GM19324 (cell line): ENCODE measurements around the gene SHISAL2A.

Experiments used
- ATAC-seq: cut with Tn5 transposase; IDR thresholded peaks from one replicate; pipeline ENCODE4 v1.9.1; 2021; ENCODE audit warnings: mild to moderate bottlenecking, moderate library complexity; ENCODE audit not compliant: unreplicated experiment, low FRiP score

The SHISAL2A gene

DNA sequence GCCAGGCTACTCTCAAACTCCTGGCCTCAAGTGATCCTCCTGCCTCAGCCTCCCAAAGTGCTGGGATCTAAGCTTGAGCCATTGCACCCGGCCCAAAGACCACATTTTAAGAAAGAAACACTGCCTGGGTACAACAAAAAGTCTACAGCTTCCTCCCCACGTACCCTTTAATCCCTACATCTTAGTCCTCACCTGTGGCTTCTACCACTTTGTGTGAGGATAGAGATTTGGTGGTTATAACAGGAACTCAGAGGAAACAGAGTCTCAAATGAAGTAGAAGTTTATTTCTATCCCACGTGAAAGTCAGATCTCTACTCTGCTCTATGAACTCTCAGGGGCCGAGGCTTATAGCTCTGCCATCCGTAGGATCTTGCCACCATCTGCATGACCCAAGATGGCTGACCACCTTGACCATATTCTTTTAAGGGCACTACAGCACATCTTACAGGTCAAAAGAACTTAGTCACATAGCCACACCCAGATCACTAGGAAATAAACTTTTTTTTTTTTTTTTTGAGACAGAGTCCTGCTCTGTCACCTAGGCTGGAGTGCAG, 17.4 kb upstream of the SHISAL2A start:
- no peak for ATAC-seq

DNA sequence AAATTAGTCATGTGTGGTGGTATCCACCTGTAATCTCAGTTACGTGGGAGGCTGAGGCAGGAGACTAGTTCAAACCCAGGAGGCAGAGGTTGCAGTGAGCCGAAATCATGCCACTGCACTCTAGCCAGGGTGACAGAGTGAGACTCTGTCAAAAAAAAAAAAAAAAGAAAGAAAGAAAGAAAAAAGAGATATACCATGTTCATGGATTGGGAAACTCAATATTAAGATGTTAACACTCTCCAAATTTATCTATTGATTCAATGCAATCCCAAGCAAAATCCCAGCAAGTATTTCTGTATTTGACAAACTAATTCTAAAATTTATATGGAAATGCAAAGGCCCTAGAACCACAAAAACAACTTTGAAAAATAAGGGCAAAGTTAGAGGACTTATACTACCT, 11.0 kb upstream of the SHISAL2A start:
- ATAC-seq = no peak

DNA sequence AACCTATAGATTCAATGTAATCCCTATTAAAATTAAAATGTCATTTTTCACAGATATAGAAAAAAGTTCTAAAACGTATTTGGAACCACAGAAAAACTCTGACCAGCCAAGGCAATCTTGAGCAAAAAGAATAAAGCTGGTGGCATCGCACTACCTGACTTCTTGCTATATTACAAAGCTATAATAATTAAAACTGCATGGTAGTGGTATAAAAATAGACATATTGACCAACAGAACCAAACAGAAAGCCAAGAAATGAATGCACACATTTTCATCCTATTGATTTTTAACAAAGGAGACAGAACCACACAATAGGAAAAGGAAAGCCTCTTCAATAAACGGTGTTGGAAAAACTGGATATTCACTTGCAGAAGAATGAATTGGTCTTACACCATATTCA, 9.2 kb upstream of the SHISAL2A start:
- ATAC-seq = no peak

DNA sequence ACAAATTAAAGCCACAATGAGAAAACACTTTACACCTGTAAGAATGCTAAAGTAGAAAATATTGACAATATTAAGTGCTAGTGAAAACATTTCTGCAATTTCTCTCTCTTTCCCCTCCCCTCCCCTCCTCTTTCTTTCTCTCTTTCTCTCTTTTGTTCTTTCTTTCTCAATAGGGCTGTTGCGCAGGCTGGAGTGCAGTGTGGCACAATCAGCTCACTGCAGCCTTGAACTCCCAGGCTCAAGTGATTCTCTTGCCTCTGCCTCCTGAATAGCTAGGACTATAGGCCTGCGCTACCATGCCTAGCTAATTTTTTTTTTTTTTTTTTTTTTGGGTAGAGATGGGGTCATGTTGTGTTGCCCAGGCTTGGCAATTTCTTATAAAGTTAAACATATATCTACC, 5.9 kb upstream of the SHISAL2A start:
- ATAC-seq = no peak

DNA sequence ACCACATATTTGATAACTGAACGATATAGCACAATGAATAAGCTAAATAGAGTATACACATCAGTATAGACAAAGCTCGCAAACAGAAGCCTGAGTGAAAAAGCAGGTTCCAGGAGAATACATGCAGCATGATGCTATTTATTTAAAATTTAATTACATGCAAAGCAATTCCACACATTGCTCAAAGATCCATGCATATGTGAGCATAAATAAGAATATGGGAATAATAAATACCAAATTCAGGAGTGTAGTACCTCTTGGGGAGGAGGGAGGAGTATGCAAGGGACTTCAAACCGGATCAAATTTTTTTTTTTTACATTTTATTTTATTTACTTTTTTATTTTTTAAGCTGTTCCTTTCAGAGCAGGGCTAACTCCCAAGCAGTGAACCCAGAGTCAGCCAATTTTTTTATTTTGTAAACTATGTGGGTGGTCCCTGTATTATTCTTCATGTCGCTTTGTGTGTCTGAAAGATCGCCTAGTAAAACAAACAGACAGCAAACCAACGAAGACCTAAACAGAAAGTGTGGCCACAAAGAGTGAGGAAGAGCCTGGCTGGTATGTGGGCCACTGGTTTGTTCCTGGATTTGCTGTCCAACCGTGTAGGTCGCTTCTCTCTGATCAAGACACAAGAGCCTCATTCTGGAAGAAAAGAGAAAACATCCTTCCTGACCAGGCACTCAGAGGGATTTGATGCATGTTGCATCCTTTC, 4.2 kb upstream of the SHISAL2A start:
- ATAC-seq = no peak

DNA sequence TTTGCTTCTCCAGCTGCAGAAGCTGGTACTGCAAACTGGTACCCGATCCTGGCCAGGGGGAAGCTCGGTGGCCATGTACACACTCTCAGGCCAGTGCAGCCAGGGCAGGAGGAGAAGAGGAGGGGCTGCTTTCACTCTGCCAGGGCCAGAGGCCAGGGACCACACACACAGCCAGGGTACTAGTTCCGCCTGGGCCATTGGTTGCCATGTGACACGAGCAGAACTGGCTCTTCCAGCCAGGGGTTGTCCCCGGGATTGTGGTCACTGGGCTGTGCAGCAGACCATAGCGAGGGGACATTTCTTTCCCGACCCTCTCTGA, 3.7 kb upstream of the SHISAL2A start:
- no peak for ATAC-seq

DNA sequence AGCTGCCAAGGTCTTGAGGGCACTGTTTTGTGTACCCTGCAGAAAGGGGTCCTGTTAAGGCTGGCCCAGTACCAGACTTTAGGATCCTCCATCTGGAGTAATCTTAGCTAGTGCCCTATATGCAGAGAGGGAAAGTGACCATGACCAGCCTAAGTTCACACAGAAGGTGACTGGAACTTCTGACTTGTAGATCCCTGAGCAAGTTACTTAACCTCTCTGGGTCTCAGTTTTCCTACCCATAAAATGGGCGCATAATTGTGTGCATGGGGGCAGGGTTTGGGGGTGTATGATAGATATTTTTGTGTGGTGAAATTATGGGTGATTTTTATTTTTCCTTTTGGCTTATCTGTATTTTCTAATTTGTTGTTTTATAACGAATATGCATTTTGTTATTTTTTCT, 3.3 kb upstream of the SHISAL2A start:
- ATAC-seq = no peak

DNA sequence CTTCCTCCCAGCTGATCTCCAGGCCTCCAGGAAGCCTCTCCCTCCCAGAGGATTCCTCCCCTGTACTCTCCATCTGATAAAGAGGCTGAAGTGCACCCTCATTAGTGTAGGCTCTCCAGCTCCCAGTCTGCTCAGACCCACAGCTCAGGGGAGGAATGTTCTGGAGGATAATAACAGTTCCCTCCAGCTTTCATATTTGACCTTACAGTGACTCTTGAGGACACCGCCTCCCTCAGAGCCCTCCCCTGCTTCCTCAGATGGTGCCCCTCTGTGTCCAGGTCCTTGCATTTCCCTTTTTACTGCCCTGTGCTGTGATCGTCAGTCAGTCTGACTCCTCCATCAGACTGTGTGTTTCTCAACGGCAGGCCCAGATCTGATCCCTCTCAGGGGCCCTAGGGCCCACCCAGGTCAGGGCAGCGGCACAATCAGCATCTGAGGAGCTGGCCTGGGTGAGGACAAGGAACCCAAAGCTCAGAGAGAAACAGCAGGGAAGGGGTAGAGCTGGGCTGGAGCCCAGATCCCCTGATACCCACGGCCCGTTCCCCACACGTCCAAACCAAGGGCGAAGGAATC, 1.1 kb upstream of the SHISAL2A start:
- ATAC-seq = no peak

DNA sequence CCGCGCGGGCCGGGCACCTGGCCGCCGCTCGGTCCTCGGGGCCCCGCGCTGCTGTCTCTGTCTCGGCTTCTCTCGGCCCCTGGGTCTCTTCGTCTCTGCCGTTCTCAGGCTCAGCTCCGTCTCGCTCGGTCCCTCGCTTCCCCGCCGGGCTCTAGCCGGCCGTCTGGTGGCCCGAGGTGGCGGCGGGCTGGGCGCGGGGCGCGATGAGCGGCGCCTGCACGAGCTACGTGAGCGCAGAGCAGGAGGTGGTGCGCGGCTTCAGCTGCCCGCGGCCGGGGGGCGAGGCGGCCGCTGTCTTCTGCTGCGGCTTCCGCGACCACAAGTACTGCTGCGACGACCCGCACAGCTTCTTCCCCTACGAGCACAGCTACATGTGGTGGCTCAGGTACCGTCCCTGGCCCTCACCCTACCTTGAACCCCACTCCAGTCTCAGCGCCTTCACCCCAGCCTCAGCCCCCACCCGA, 355 bp downstream of the SHISAL2A start:
- no peak for ATAC-seq

DNA sequence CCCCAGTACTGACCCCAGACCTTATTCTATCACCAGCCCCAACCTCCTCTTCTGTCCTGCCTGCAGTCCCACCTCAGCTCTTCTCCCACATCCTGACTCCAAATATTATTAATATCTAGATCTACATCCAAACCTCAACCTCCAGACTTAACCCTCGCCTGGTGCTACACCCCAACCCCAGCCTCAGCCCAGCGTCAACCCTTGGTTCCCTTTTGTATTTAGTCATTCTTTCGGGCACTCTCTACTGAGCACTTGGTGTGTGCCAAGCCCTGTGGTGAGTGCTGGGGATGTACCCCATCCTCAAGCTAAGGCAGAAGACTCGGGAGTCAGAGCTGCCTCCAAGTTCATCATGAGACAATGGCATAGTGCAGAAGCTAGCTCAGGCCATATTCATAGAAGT, 1.1 kb downstream of the SHISAL2A start:
- ATAC-seq = no peak

DNA sequence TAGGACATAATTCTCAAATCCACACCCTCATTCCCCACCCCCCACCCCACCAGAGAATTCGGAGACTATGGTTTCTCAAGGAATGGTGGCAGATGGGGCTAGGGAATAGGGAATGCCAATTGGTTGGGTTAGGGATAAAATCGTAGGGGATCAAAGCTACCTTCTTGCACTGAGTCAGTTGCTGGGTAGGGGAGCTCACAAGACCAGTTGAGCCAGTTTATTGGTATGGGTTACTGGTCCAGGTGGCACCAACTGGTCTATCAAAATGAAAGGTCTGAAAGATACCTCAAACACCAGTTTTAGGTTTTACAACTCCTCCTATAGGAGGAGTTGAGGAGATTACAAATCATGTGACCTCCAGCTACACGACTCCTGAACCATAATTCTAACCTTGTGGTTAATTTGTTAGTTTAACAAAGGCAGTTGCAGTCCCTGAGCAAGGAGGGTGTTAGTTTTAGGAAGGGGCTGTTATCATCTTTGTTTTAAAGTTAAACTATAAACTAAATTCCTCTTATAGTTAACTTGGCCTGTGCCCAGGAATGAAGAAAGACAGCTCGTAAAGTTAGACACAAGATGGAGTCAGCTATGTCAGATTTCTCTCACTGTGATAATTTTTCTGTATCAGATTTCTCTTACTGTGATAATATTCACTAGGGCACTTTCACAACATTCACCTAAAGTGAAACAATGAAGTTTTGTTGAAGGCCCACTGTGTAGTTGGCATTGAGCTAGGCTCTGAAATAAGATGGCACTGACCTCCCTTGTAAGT, 2.5 kb downstream of the SHISAL2A start:
- ATAC-seq = no peak

DNA sequence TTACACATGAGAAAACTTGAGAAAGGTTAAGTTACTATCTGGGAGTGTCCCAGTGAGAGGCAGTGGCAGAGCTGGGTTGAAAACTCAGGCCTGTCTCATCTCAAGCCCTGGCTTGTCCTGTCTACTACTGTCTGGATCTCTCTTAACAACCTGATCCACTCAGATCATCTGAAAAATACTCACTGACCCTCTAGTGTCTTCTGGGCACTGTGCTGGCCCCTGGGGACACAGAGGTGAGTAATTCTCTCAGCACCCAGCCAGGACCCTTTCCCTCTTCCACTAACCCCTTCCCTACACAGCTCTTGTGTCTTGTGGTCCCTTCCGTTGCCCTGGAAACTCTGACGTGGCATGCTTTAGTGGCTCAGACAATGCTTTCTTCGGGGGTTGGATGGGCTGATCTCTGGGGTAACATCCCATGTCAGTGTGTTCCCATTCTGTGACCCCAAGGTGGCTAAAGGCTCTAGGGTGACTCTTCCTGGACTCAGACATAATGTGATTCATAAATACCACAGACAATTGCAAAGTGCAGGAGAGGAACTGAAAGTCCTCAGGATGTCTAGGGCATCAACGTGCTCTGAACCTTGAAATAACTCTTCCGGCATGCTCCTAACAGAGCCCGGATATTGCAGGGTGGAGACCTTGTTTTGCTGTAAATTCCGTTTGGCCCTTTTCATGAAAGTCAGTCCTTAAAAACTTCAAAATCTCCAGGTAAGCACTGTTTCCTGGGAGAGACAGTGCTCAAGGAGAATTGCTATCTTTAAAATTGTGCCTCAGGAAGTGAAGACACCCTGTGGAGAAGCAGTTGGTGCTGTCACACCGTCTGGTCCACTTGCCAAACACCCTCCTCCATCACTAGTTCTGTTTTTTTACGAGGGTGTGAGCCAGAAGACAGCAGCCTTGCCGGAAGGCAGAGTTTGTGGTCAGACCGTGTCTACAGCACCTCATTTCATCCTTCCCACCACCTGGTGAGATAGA, 4.0 kb downstream of the SHISAL2A start:
- peak; percentile 74 for ATAC-seq

DNA sequence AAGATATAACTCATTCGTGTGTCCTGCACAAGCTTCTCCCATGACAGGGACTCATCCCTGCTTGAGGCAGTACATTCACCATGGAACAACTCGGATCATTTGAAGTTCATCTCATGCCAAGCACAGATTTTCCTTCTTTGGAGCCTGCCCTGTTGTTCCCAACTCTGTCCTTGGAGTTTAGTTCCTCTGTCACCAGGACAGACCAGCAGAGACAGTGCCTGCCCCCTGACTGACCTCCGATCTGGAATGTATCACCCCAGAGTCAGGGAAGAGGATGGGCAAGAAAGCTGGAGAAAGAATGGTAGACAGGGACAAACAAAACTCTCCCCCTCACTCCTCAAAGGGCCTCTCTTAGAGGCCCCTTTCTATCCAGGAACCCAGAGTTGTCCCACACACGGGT, 5.0 kb downstream of the SHISAL2A start:
- ATAC-seq = no peak

DNA sequence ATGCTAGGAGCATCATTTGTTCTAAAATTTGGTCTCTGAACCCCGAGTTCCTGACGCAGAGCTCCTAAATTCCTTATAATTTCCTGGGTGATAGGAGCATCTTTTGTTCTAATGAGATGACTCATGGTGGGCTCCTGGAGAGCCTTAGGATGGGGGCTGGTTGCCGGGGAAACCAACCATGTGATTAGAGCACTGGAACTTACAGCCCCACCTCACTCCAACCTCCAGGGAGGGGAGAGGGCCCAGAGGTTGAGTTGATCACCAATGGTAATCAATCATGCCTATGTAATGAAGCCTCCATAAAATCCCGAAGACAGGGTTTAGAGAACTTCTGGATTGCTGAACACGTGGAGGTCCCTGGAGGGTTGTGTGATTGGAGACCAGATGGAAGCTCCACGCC, 7.7 kb downstream of the SHISAL2A start:
- no peak for ATAC-seq

DNA sequence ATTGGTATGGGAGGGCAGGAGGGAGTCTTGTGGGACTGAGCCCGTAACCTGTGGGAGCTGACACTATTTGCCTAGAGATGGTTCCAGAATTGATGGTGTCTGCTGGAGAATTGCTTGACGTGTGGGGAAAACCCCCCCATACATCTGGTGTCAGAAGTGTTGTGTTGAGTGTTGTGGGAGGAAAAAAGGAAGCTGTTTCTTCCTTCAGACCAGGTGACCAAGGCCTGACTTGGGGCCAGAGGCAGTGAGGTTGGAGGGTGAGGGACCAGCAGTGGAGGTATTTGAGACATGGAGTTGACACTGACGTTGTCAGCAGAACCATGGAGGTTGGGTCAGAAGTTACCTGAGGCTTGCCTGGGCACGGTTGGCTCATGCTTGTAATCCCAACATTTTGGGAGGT, 8.3 kb downstream of the SHISAL2A start:
- ATAC-seq = no peak

DNA sequence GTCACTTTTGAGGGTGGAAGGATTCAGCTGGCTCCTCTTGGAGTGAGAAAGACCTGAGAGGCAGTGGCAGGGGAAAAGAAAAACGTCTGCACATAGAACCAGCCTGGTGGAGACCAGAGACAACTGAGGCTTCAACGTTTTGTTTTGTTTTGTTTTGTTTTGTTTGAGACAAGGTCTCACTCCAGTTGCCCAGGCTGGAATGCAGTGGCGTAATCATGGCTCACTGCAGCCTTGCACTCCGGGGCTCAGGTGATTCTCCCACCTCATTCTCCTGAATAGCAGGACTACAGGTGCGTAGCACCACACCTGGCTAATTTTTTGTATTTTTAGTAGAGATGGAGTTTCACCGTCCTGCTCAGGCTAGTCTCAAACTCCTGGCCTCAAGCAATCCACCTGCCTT, 12.3 kb downstream of the SHISAL2A start:
- ATAC-seq = no peak

DNA sequence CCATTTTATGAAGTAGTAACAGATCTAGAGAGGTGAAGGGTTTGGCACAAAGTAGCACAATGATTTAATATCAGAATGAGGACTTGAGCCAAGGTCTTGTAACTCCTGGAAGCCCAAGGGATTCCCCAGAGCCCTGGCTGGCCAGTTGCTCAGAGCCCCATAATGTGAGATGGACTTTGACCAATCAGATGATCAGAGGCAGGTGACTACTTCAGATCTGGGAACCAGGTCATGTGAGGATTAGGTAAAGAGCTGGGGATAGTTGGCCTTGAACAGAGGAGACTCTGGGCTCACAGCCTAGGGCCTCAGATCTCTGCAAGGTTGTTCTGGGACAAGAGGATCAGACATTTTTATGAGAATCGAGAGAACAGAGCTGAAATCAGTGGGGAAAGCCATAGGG, 18.9 kb downstream of the SHISAL2A start:
- ATAC-seq = no peak

DNA sequence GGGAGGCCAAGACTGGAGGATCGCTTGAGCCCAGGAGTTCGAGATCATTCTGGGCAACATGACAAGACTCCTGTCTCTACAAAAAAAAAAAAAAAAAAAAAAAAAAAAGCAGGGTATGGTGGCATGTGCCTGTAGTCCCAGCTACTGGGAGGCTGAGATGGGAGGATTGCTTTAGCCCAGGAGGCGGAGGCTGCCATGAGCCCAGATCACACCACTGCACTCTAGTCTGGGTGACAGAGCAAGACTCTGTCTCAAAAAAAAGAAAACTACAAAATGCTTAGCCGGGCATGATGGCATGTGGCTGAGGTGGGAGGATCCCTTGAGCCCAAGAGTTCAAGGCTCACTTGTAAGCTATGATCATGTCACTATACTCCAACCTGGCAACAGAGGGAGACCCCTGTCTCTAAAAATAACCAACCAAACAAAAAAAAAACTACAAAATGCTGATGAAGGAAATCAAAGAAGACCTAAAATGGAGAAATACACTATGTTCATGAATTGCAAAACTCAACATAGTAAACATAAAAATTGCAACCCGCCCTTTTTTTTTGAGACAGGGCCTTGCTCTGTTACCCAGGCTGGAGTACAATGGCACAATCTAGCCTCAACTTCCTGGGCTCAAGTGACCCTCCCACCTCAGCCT, 20.4 kb downstream of the SHISAL2A start:
- no peak for ATAC-seq

DNA sequence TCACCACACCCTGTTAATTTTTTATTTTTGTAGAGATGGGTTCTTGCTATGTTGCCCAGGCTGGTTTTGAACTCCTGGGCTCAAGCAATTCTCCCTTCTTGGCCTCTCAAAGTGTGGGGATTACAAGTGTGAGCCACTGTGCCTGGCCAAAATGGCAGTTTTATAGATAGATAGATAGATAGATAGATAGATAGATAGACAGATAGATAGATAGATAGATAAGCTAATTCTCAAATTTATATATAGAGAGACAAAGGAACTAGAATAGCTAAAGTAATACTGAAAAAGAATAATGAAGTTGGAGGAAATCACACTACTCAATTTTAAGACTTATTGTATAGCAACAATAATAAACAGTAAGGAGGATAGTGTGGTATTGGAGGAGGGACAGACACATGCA, 21.1 kb downstream of the SHISAL2A start:
- no peak for ATAC-seq

DNA sequence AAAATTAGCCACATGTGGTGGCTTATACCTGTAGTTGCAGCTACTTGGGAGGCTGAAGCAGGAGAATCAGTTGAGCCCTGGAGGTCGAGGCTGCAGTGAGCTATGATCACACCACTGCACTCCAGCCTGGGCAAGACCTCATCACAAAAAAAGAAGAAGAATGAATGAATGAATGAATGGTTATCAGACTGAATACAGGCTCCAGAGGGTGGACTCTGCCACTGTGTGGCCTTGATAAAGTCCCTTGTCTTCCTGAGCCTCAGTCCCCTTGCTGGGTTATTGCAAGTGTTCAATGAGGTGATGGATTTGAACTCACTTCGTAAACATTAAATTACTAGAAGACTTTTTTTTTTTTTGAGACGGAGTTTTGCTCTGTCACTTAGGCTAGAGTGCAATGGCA, 24.7 kb downstream of the SHISAL2A start:
- no peak for ATAC-seq
